Mucosa of descending colon (tissue), 3 donors: ENCODE measurements around the gene KCND2. TPM values are rescaled to one million over a fixed set of nuclear protein-coding genes. Genes with fewer than 3 reads are reported as not detected.
A peak's percentile ranks its signal among the peaks of the same experiment; 100 is the strongest.

Experiments used
- ATAC-seq: fragments of 200-7000 bp; cut with Tn5 transposase; one replicate; pipeline ENCODE4 v1.9.1; 2020; ENCODE audit warnings: mild to moderate bottlenecking, moderate library complexity
- DNase-seq, 3 donors: peaks; one replicate each; pipeline ENCODE4 v3.0.0-alpha.2; 2020
- H3K36me3 ChIP-seq: fragments of 200-600 bp; one replicate; pipeline ENCODE4 v1.8.0; 2021; ENCODE audit warnings: low read depth, mild to moderate bottlenecking
- H3K4me1 ChIP-seq: fragments of 200-600 bp; one replicate; pipeline ENCODE4 v1.8.0; 2021; ENCODE audit warnings: low read depth, mild to moderate bottlenecking
- H3K4me3 ChIP-seq: fragments of 200-600 bp; one replicate; pipeline ENCODE4 v1.8.0; 2021; ENCODE audit warnings: mild to moderate bottlenecking
- H3K9me3 ChIP-seq: fragments of 200-600 bp; one replicate; pipeline ENCODE4 v1.8.0; 2021; ENCODE audit warnings: mild to moderate bottlenecking
- CTCF ChIP-seq: fragments of 200-600 bp; IDR thresholded peaks from one replicate; pipeline ENCODE4 v1.8.0; 2022; ENCODE audit warnings: antibody characterized with exemption, mild to moderate bottlenecking
- intact Hi-C, 2 donors: fragments of 100-400 bp; cut with DNase I in 1 of 2; cut with micrococcal nuclease in 1 of 2; formaldehyde crosslinking; loops; one replicate each; pipeline versions ENCODE4 v1.11.0 to v1.11.1; 2022; cut with DNase I, micrococcal nuclease
- total RNA-seq, 3 donors: library from RNA; stranded (reverse); fragmentation: NEBNext Ultra II Directional in 2 of 3; extraction: Animal tissue kit (Norgen Biotek cat#: 25700) in 2 of 3; gene quantifications; one replicate each; pipeline versions ENCODE4 v1.2.1 to v1.2.4, GENCODE V29; 2021 to 2023
- donor health status: DM: no; HTN: no; CAD: no; lungs with moderate emphysema.
- donor health status: DM: no; HTN: no; CAD: no.
- donor health status: DM: no; HTN: yes; CAD: no.

KCND2 gene
- total RNA-seq, 3 donors from 2014 or later: 0.09 to 0.98 (median 0.41) TPM

GRCh38 chr7:120337308-120337907 is 64.4 kb downstream of the KCND2 start:
- no peaks in the 10 kb centered on the region for H3K4me1 ChIP-seq
- DNase-seq (no peak), ATAC-seq (no peak)
- intact Hi-C loops: no loop called here
- H3K4me3 ChIP-seq: no peak overlapping the region
- no peaks in the 10 kb centered on the region for H3K36me3 ChIP-seq
- TF ChIP-seq CTCF: no peak
- no peaks in the 10 kb centered on the region for H3K9me3 ChIP-seq

GRCh38 chr7:120344276-120344675 is 71.3 kb downstream of the KCND2 start:
- ATAC-seq (no peak), DNase-seq (no peak)
- H3K4me1 ChIP-seq: no peaks in the 10 kb centered on the region
- intact Hi-C loops: no loop called here
- TF ChIP-seq CTCF: no peak
- no peak overlapping the region for H3K4me3 ChIP-seq
- no peaks in the 10 kb centered on the region for H3K9me3 ChIP-seq
- no peaks in the 10 kb centered on the region for H3K36me3 ChIP-seq

GRCh38 chr7:120353171-120353570 is 80.2 kb downstream of the KCND2 start:
- Histone ChIP-seq H3K9me3 (no peaks in the 10 kb centered on the region), H3K4me1 (no peaks in the 10 kb centered on the region), H3K36me3 (no peaks in the 10 kb centered on the region), H3K4me3 (no peak overlapping the region)
- DNase-seq: no peak
- no peak for TF ChIP-seq CTCF
- ATAC-seq: no peak
- intact Hi-C loops: no loop called here

- no peak for ATAC-seq
- intact Hi-C loops: no loop called here
- no peak for TF ChIP-seq CTCF
Observed at GRCh38 chr7:120360918-120361317, 87.9 kb downstream of the KCND2 start.

GRCh38 chr7:120363414-120363813 is 90.4 kb downstream of the KCND2 start:
- ATAC-seq (no peak), DNase-seq (no peak)
- intact Hi-C loops: no loop called here
- Histone ChIP-seq H3K9me3 (no peaks in the 10 kb centered on the region), H3K4me3 (no peak overlapping the region), H3K4me1 (no peaks in the 10 kb centered on the region), H3K36me3 (no peaks in the 10 kb centered on the region)
- TF ChIP-seq CTCF: no peak

More at GRCh38 chr7:120360918-120361317, 87.9 kb downstream of the KCND2 start:
- H3K4me3 ChIP-seq: no peak overlapping the region
- H3K4me1 ChIP-seq: no peaks in the 10 kb centered on the region
- no peaks in the 10 kb centered on the region for H3K36me3 ChIP-seq
- no peaks in the 10 kb centered on the region for H3K9me3 ChIP-seq
- no peak for DNase-seq

GRCh38 chr7:120370954-120371353 is 98.0 kb downstream of the KCND2 start:
- H3K4me3 ChIP-seq: no peak overlapping the region
- intact Hi-C loops: no loop called here
- peak in 1 of 3 donors; percentile 2 for DNase-seq

More at GRCh38 chr7:120370954-120371353, 98.0 kb downstream of the KCND2 start:
- Histone ChIP-seq H3K4me1 (no peaks in the 10 kb centered on the region), H3K9me3 (no peaks in the 10 kb centered on the region), H3K36me3 (no peaks in the 10 kb centered on the region)
- TF ChIP-seq CTCF: no peak
- no peak for ATAC-seq
